Pancreas (tissue), 10 donors: ENCODE results near the gene TMEM52. TPM values are rescaled to one million over a fixed set of nuclear protein-coding genes. Genes with fewer than 3 reads are reported as not detected.

Source experiments
- ATAC-seq, 4 donors: fragments of 200-7000 bp; cut with Tn5 transposase; one replicate each; pipeline versions ENCODE4 v1.8.0 to v1.9.1; 2020; ENCODE audit warnings: mild to moderate bottlenecking in 4 of 4, moderate library complexity in 4 of 4
- DNase-seq, 6 donors: peaks; one replicate each; pipeline ENCODE4 v3.0.0-alpha.2; 2020
- FAIRE-seq: peaks from 2 replicates; lab custom pipeline; 2012; peaks lifted over from hg19 to GRCh38; lab: Jason Lieb, UNC
- H3K27ac ChIP-seq, 4 donors: fragments of 200-600 bp; sonication (generic); 1 replicate in 3 of 4; 2 replicates in 1 of 4; pipeline versions ENCODE4 v1.5.0 to v1.8.0; 2020
- H3K27me3 ChIP-seq, 4 donors: fragments of 200-600 bp; one replicate each; pipeline ENCODE4 v1.8.0; 2021
- H3K36me3 ChIP-seq, 3 donors: fragments of 200-600 bp; sonication (generic) in 1 of 3; one replicate each; pipeline versions ENCODE4 v1.5.0 to v1.8.0; 2020 to 2021
- H3K4me1 ChIP-seq, 3 donors: fragments of 200-600 bp; one replicate each; pipeline ENCODE4 v1.8.0; 2021
- H3K4me3 ChIP-seq, 4 donors: fragments of 200-600 bp; sonication (generic) in 2 of 4; one replicate each; pipeline versions ENCODE4 v1.5.0 to v1.8.0; 2020 to 2021
- H3K9me3 ChIP-seq, 4 donors: fragments of 200-600 bp; one replicate each; pipeline ENCODE4 v1.8.0; 2021
- CTCF ChIP-seq, 4 donors: fragments of 200-600 bp; sonication (generic) in 3 of 4; IDR thresholded peaks; one replicate each; pipeline versions ENCODE4 v1.5.0 to v1.8.0; 2021; ENCODE audit warnings: antibody characterized with exemption in 4 of 4
- WGBS, 2 donors: extraction: QIAGEN DNeasy Blood & Tissue Kit; methylation state at CpG; one replicate each; pipeline ENCODE4 v1.1.7; 2013; 5-methylcytosine and 5-hydroxymethylcytosine counted together
- intact Hi-C, 3 donors: fragments of 100-400 bp; cut with DNase I; formaldehyde crosslinking; loops; one replicate each; pipeline versions ENCODE4 v1.11.1 to v1.14.2; 2022
- polyA plus RNA-seq, 2 donors: library from polyadenylated mRNA; stranded (reverse); fragments of 200-250 nt; gene quantifications; one replicate each; pipeline ENCODE4 v1.2.3, GENCODE V29; 2013
- total RNA-seq, 6 donors: library from RNA; stranded (reverse); fragmentation: NEBNext Ultra II Directional in 4 of 6; extraction: Animal tissue kit (Norgen Biotek cat#: 25700) in 4 of 6; gene quantifications; one replicate each; pipeline versions ENCODE4 v1.2.1 to v1.2.4, GENCODE V29; 2021 to 2023
- donor health status: healthy with polysubstance abuse.
- donor health status: DM: no; HTN: no; CAD: no; lungs with moderate emphysema.
- donor health status: DM: no; HTN: no; CAD: no.
- donor health status: control.
- donor health status: control.
- donor health status: Bipolar disorder and iron deficiency.
- donor health status: DM: yes; HTN: yes; CAD: no.
- donor health status: DM: no; HTN: no; CAD: no.
- donor health status: DM: no; HTN: no; CAD: no.
- donor health status: DM: yes; HTN: yes; CAD: no.

Gene TMEM52
- total and polyA plus RNA-seq, 8 donors = 43.6 to 120 (median 78.6) TPM

DNA sequence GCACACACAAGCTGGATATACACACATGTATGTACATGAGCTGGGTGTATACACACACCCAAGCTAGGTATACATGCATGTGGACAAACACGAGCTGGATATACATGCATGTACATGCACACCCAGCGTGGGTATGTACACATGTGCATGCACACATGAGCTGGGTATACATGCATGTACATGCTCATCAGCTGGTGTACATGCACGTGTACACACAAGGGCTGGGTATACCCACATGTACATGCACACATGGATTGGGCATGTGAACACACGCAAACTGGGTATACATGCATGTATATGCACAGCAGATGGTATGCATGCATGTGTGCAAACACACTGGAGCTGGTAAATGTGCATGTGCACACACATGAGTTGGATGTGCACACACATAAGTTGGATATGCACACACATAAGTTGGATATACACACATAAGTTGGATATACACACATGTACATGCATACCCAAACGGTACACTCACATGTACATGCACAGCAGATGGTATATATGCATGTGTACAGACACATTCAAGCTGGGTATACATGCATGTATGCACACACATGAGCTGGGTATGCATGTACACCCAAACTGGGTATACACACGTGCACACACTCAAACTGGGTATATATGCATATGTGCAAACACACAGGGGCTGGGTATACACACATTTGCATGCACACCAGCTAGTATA lies 20.7 kb downstream of the TMEM52 start:
- H3K27me3 ChIP-seq = no peaks in the 10 kb centered on the region
- DNase-seq = peak in 2 of 6 donors; percentile 1 to 4
- no peaks in the 10 kb centered on the region for H3K36me3 ChIP-seq
- no peak overlapping the region for H3K4me3 ChIP-seq
- no peaks in the 10 kb centered on the region for H3K9me3 ChIP-seq
- FAIRE-seq = no peak
- H3K27ac ChIP-seq = no peak overlapping the region
- intact Hi-C loops = loop anchor here in 1 of 3 donors (10.0 kb wide), 1 partner anchor 114 kb away; no protein-coding TSS in a partner anchor
- TF ChIP-seq CTCF (IDR thresholded peaks at IDR 0.05) = no peak
- WGBS, 2 donors = 80 to 88% methylated on average over 6 of the region's 6 CpGs
- H3K4me1 ChIP-seq = peaks cover 7 to 12% (median 11%) of the 10 kb centered on the region in 3 donors
- ATAC-seq = no peak

DNA sequence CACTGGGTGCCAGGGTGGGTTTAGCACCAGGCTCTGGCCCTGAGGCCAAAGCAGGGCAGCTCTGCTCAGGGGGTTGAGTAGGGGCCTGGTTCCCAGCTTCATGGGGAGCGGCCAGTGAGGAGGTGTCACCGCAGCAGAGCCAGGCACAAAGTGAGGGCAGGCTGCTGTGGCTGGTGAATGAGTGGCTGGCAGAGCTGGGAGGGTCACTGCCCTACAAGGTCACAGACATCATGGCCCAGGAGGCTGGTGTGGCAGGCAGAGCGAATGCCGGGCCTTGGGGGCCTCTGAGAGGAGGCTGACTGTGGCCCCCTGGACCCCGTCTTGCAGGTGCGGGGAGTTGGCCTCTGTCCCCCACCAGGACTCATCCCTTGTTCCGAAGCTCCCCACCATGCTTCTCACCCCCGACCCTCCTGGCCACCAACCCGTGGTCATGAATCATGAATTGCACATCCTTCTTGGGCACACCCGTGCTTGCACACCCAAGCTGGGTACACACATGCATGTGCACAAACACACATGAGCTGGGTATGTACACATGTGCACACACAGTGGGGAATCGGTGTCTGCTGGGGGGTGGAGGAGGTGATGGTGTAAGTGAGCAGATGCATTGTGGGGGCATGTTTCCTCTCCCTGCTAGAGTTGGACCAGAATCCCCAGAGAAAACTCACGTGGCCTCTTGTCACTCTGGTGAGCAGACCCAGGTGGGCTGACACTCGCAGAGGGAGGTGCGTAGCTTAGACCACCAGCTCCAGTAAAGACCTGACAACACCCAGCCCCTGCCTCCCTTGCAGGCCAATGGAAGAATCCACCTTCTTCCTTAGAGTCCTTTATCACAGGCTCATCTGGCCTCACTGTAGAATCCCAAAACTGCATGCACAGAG lies 23.4 kb downstream of the TMEM52 start:
- intact Hi-C loops = loop anchor here in 1 of 3 donors (10.0 kb wide), 1 partner anchor 111 kb away; no protein-coding TSS in a partner anchor
- Histone ChIP-seq H3K27me3 (no peaks in the 10 kb centered on the region), H3K9me3 (no peaks in the 10 kb centered on the region), H3K4me3 (no peak overlapping the region), H3K4me1 (peaks cover 7 to 20% (median 18%) of the 10 kb centered on the region in 3 donors), H3K27ac (no peak overlapping the region), H3K36me3 (no peaks in the 10 kb centered on the region)
- no peak for ATAC-seq
- WGBS, 2 donors = 66 to 79% methylated on average over 14 of the region's 14 CpGs
- no peak for FAIRE-seq
- TF ChIP-seq CTCF (IDR thresholded peaks at IDR 0.05) = no peak
- DNase-seq = peak in 1 of 6 donors; percentile 73

GRCh38 chr1:1895060-1895418 lies 24.0 kb downstream of the TMEM52 start:
- Histone ChIP-seq H3K36me3 (no peaks in the 10 kb centered on the region), H3K4me1 (peaks cover 7 to 20% (median 18%) of the 10 kb centered on the region in 3 donors), H3K27me3 (no peaks in the 10 kb centered on the region), H3K27ac (no peak overlapping the region), H3K4me3 (no peak overlapping the region), H3K9me3 (no peaks in the 10 kb centered on the region)
- 37 to 52% methylated on average over 10 of the region's 10 CpGs for WGBS, 2 donors
- no peak for ATAC-seq
- TF ChIP-seq CTCF (IDR thresholded peaks at IDR 0.05) = no peak
- peak in 1 of 6 donors; percentile 36 for DNase-seq
- FAIRE-seq = no peak
- intact Hi-C loops = loop anchor here in 1 of 3 donors (10.0 kb wide), 1 partner anchor 110 kb away; no protein-coding TSS in a partner anchor

GRCh38 chr1:1894354-1895059 lies 24.6 kb downstream of the TMEM52 start:
- peak in 4 of 6 donors; percentile 38 to 67 (median 52) for DNase-seq
- H3K27ac ChIP-seq = no peak overlapping the region
- intact Hi-C loops = loop anchor here in 1 of 3 donors (10.0 kb wide), 1 partner anchor 110 kb away; no protein-coding TSS in a partner anchor

More at GRCh38 chr1:1894354-1895059, 24.6 kb downstream of the TMEM52 start:
- Histone ChIP-seq H3K9me3 (no peaks in the 10 kb centered on the region), H3K36me3 (no peaks in the 10 kb centered on the region), H3K27me3 (no peaks in the 10 kb centered on the region), H3K4me3 (no peak overlapping the region), H3K4me1 (peaks cover 7 to 20% (median 18%) of the 10 kb centered on the region in 3 donors)
- TF ChIP-seq CTCF (IDR thresholded peaks at IDR 0.05) = no peak
- WGBS, 2 donors = 8 to 9% methylated on average over 14 of the region's 14 CpGs
- ATAC-seq (peak in 2 of 4 donors; percentile 2 to 4), FAIRE-seq (no peak)
